ENCODE measurements around the gene TUBGCP3.
"Not testable (repeated sequence)": the region's sequence is repeated elsewhere in the genome, so short reads cannot be mapped to it uniquely, and the experiment has no call there.

Gene TUBGCP3, protein sequence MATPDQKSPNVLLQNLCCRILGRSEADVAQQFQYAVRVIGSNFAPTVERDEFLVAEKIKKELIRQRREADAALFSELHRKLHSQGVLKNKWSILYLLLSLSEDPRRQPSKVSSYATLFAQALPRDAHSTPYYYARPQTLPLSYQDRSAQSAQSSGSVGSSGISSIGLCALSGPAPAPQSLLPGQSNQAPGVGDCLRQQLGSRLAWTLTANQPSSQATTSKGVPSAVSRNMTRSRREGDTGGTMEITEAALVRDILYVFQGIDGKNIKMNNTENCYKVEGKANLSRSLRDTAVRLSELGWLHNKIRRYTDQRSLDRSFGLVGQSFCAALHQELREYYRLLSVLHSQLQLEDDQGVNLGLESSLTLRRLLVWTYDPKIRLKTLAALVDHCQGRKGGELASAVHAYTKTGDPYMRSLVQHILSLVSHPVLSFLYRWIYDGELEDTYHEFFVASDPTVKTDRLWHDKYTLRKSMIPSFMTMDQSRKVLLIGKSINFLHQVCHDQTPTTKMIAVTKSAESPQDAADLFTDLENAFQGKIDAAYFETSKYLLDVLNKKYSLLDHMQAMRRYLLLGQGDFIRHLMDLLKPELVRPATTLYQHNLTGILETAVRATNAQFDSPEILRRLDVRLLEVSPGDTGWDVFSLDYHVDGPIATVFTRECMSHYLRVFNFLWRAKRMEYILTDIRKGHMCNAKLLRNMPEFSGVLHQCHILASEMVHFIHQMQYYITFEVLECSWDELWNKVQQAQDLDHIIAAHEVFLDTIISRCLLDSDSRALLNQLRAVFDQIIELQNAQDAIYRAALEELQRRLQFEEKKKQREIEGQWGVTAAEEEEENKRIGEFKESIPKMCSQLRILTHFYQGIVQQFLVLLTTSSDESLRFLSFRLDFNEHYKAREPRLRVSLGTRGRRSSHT

DNA sequence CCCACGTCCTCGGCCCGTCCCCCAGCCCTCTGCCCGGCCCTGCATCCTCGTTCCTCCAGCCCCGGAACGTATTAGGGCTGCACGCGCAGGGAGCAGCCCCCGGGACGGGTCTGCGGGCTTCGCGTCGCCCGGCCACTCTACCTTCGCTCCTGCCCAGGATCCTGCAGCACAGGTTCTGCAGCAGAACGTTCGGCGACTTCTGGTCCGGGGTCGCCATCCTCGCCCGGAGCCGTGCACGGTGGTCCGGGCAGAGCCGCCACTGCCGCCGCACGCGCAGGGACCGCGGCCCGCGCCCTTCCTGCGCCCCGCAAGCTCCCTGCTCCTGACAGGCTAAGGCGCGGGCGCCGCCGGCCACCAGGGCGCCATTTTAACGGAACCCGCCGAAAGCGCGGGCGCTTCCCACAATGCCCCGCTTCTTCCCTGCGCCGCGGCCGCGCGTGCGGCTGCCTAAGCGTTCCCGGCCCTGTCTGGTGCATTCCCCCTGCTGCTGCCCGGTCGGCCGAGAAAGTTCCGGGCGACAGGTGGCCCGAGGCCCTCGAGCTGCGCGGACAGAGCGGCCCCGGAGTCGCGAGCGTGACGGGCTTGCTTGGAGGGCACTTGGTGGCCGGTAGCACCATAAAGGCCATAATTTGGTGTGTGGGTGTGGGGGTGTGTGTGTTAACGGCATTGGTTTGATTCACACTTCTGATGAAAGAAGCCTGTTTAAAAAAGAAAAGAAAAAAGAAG, at the start of gene TUBGCP3:
Gene TUBGCP3, minus strand, starts transcription at position 390 of the 726 bp plus-strand sequence. Its CDS starts 173 bp downstream, at position 217.
- Mint-ChIP-seq H3K36me3 (ENCODE audit: low read depth) (no peaks in the 10 kb centered on the region), H3K27ac (peak within 1 kb of the TSS; percentile 93), H3K27me3 (no peaks in the 10 kb centered on the region), H3K4me3 (peak within 1 kb of the TSS; percentile 93), H3K9me3 (no peaks in the 10 kb centered on the region), H3K4me1 (peaks cover 42% of the 10 kb centered on the region)
- peak; percentile 83 for DNase-seq
- ATAC-seq = peak; percentile 79

DNA sequence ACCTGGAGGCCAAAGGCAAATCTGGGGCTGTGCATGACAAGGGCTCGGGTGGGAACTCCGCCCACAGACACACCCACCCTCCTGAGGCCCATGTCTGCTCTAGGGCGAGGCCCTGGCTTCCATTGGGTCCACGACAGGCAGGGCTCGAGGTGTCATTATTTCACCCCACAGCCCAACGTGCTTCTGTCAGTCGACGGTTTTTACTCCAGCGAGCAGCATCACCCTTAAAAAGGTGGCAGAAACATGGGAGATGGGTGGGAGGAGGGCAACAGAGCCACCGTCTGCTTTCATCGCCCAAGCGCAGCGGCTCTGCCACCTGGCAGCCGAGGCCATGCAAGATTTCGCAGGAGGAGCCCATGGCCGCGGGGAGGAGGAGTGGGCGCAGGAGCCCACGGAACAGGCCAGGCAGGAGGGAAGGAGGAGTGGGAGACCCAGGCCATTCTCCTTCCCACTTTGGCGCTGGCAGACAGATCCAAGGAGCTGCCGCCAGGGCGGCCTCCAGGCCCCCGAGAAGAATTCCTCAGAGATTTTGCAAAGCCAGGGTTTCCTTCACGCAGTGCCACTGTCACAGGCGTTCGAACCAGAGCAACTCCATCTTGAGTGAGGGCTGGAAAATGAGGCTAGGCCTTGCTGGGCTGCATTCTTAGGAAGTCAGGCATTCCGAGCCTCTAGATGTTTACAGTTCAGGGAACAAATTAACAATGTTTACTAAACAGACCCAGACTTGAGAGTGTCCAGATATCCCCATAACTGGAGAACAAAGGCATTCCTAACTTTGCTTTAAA, 49.3 kb upstream of the TUBGCP3 start:
- no peaks in the 10 kb centered on the region for H3K9me3 Mint-ChIP-seq
- H3K27ac Mint-ChIP-seq = no peak overlapping the region
- H3K27me3 Mint-ChIP-seq = peaks cover 24% of the 10 kb centered on the region
- DNase-seq (no peak), ATAC-seq (no peak)
- no peaks in the 10 kb centered on the region for H3K36me3 Mint-ChIP-seq (ENCODE audit: low read depth)
- no peak overlapping the region for H3K4me3 Mint-ChIP-seq
- H3K4me1 Mint-ChIP-seq = no peaks in the 10 kb centered on the region

DNA sequence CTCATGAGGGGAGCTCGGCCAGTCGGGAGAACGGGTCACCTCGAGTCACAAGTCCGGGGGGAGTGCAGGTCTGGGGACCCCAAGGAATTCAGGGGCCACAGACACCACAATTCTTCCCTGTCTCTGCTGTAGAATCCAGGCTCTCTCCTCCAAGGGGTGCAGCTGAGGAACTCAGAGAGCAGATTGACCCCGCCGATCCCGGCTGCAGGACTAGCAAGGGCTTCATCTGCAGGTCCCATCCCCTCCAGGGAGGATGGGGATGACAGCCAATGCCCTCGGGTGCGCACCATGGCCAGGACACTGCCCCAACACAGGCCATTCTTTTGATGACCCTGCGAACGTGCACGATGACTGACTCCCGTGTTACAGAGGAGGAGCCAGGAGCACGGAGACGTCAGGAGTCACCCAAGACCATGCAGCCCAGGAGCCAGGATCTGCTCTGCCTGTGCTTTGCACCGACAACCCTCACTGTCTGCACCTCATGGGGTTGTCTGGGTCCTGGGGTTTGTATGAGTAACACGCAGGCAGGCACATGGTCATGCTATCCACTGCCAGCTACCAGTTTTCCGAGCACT, 48.5 kb upstream of the TUBGCP3 start:
- H3K4me1 Mint-ChIP-seq = no peaks in the 10 kb centered on the region
- no peaks in the 10 kb centered on the region for H3K9me3 Mint-ChIP-seq
- H3K27me3 Mint-ChIP-seq = peaks cover 23% of the 10 kb centered on the region
- DNase-seq = no peak
- H3K4me3 Mint-ChIP-seq = no peak overlapping the region
- no peak overlapping the region for H3K27ac Mint-ChIP-seq
- no peaks in the 10 kb centered on the region for H3K36me3 Mint-ChIP-seq (ENCODE audit: low read depth)
- ATAC-seq = no peak

DNA sequence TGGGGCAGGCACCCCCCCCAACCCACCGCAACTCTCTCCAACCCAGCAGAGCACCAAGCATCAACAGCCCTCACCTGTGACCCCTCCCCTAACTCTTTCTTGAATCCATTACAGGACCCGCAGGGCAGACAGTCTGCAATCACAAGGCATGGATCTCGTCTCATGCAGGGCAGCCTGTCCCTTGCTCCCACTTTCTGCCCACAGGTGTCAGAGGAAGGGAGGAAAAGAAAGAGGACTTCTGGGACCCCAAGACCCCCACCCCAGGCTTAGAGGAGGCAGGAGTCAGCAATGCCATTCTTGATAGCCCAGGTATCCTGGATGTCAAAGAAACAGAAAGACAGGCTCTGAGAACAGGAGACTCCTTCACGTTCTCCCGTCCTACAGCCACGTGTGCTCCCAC, 47.4 kb upstream of the TUBGCP3 start:
- no peak overlapping the region for H3K4me3 Mint-ChIP-seq
- no peaks in the 10 kb centered on the region for H3K4me1 Mint-ChIP-seq
- no peak for DNase-seq
- H3K9me3 Mint-ChIP-seq = no peaks in the 10 kb centered on the region
- no peak for ATAC-seq
- H3K36me3 Mint-ChIP-seq (ENCODE audit: low read depth) = no peaks in the 10 kb centered on the region
- H3K27me3 Mint-ChIP-seq = peaks cover 20% of the 10 kb centered on the region
- H3K27ac Mint-ChIP-seq = no peak overlapping the region

DNA sequence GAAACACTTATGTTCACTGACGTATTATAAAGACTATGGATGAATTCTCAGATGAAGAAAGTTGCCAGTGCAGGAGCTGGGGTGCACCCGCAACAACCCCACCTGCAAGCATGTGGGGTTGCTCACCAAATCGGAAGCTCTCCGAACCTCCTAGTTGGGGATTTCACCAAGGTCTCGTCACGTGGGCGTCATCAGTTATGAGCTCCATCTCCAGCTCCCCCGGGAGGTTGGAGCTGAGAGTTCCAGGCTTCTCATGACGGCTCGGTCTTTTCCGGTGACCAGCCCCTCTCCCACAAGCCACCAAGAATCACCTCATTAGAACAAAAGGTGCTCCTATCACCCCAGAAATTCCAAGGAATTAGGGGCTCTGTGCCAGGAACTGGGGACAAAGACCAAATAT, 46.1 kb upstream of the TUBGCP3 start:
- no peak for DNase-seq
- H3K4me1 Mint-ChIP-seq = no peaks in the 10 kb centered on the region
- ATAC-seq = no peak
- H3K9me3 Mint-ChIP-seq = no peaks in the 10 kb centered on the region
- H3K27me3 Mint-ChIP-seq = peaks cover 13% of the 10 kb centered on the region
- H3K4me3 Mint-ChIP-seq = no peak overlapping the region
- H3K36me3 Mint-ChIP-seq (ENCODE audit: low read depth) = no peaks in the 10 kb centered on the region
- H3K27ac Mint-ChIP-seq = no peak overlapping the region

DNA sequence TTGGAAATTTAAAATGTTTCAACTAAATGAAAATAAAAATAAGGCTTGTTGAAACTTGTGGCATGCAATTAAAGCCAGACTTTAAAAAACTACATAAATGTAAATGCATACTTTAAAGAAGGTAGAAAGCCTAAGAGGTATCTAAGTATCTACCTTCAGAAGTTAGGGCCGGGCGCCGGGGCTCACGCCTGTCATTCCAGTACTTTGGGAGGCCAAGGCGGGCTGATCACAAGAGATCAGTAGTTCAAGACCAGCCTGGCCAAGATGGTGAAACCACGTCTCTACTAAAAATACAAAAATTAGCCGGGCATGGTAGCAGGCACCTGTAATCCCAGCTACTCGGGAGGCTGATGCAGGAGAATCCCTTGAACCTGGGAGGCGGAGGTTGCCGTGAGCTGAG, 42.3 kb upstream of the TUBGCP3 start:
- not testable (repeated sequence) for H3K36me3 Mint-ChIP-seq (ENCODE audit: low read depth); ATAC-seq; H3K27ac Mint-ChIP-seq; H3K4me1 Mint-ChIP-seq; H3K9me3 Mint-ChIP-seq; H3K4me3 Mint-ChIP-seq; DNase-seq
- peaks cover 12% of the 10 kb centered on the region for H3K27me3 Mint-ChIP-seq

DNA sequence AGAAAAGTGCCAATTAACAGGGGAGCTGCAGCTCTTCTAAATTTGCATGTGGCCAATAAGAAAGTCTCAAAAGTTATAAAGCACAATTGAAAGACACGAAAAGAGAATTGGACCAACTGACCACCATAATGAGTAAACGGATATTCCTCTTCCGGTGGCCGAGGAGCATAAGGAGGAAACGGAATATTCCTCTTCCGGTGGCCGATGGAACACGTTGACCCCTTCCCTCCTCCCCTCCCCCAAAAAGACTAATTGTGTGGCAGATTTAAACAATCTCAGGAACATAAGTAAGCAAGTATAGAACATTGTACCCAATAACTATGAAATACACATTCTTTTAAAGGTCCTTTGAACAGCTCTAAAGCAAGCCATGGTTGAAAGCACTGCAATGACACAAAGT, 41.2 kb upstream of the TUBGCP3 start:
- DNase-seq (no peak), ATAC-seq (no peak)
- Mint-ChIP-seq H3K9me3 (no peaks in the 10 kb centered on the region), H3K4me1 (no peaks in the 10 kb centered on the region), H3K27ac (no peak overlapping the region), H3K27me3 (peaks cover 12% of the 10 kb centered on the region), H3K36me3 (ENCODE audit: low read depth) (no peaks in the 10 kb centered on the region), H3K4me3 (no peak overlapping the region)

DNA sequence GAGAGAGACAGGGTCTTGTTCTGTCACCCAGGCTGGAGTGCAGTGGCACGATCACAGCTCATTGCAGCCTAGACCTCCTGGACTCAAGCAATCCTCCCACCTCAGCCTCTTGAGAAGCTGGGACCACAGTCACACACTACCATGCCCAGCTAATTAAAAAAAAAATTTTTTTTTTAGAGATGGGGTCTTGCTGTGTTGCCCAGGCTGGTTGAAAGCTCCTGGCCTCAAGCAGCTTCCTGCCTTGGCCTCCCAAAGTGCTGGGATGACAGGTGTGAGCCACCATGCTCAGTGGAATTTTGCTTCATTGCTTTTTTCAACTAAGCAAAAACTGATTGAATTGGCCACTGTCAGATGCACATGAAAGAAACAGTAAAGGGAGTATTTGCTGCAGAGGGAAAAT, 39.7 kb upstream of the TUBGCP3 start:
- DNase-seq; ATAC-seq; H3K4me3 Mint-ChIP-seq; H3K27ac Mint-ChIP-seq; H3K9me3 Mint-ChIP-seq; H3K4me1 Mint-ChIP-seq; H3K36me3 Mint-ChIP-seq (ENCODE audit: low read depth): not testable (repeated sequence)
- H3K27me3 Mint-ChIP-seq = peaks cover 15% of the 10 kb centered on the region

DNA sequence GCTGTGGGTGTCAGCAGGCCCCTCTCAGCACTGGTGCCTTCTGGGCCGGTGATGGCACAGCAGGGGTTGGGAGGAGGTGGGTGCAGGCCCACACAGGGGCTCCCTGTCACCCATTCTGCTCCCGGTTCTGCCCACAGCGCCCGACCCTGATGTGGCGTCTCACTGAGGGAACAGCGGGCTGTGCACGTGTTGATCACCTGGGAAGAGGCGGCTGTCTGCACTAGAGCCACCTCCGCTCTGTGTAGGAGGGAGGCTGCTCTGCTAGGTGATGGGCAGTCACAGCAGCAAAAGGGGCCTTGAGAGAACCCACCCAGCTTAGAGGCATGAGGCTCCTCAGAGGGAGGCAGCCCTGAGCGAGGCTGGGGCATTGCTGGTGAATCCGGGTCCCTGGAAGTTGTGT, 39.2 kb upstream of the TUBGCP3 start:
- Mint-ChIP-seq H3K27me3 (peaks cover 12% of the 10 kb centered on the region), H3K36me3 (ENCODE audit: low read depth) (no peaks in the 10 kb centered on the region), H3K27ac (no peak overlapping the region), H3K4me1 (no peaks in the 10 kb centered on the region), H3K9me3 (no peaks in the 10 kb centered on the region), H3K4me3 (no peak overlapping the region)
- no peak for ATAC-seq
- DNase-seq = no peak

DNA sequence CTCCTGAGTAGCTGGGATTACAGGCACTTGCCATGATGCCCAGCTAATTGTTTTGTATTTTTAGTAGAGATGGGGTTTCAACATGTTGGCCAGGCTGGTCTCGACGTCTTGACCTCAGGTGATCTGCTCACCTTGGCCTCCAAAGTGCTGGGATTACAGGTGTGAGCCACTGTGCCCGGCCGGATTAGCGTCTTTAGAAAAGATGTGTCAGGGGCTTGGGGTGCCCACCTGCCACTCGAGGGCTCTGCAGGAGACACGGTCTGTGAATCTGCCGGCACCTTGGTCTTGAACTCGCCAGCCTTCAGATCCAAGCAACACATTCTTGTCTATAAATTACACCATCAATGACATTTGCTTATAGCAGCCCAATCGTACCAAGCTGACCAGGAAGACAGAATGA, 38.8 kb upstream of the TUBGCP3 start:
- peaks cover 12% of the 10 kb centered on the region for H3K27me3 Mint-ChIP-seq
- no peak overlapping the region for H3K27ac Mint-ChIP-seq
- no peak overlapping the region for H3K4me3 Mint-ChIP-seq
- H3K36me3 Mint-ChIP-seq (ENCODE audit: low read depth) = no peaks in the 10 kb centered on the region
- H3K9me3 Mint-ChIP-seq = no peaks in the 10 kb centered on the region
- DNase-seq (no peak), ATAC-seq (no peak)
- no peaks in the 10 kb centered on the region for H3K4me1 Mint-ChIP-seq

DNA sequence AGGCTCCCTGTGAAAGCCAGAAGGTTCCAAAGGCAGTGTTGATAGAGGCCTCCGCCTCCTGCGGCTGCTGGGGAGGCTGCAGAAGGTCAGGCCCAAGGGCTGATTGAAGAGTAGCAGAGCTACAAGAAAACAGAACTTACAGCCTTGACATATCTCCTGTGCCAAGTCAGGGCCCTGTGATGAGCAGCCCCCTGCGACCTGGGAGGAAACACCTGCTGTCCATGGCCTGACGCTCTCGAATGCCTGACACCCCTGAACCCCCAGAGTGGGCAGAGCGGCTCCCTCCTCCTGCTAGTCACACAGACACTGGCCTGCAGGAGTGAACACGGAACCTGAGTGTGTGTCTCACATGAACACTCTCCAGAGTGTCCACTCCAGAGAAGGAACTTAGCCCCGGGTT, 38.2 kb upstream of the TUBGCP3 start:
- peaks cover 7% of the 10 kb centered on the region for H3K27me3 Mint-ChIP-seq
- no peaks in the 10 kb centered on the region for H3K4me1 Mint-ChIP-seq
- DNase-seq (no peak), ATAC-seq (no peak)
- H3K4me3 Mint-ChIP-seq = no peak overlapping the region
- H3K36me3 Mint-ChIP-seq (ENCODE audit: low read depth) = no peaks in the 10 kb centered on the region
- H3K27ac Mint-ChIP-seq = no peak overlapping the region
- no peaks in the 10 kb centered on the region for H3K9me3 Mint-ChIP-seq

DNA sequence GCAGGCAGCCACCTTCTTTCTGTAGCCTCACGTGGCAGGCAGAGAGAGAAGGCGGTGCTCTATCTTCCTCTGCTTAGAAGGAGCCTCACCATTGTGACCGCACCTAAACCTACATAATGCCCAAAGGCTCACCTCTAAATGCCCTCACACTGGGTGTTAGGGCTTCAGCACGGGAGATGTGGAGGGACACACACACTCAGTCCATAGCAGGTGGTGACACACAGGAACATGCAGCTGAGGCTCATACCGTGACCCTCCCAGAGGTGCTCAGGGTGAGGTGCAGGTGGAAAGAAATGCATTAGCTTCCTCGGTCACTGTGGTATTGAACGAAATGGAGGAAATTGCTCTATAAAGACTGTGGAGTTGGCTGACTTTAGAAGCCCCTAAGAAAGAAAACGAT, 37.7 kb upstream of the TUBGCP3 start:
- Mint-ChIP-seq H3K36me3 (ENCODE audit: low read depth) (no peaks in the 10 kb centered on the region), H3K27ac (no peak overlapping the region), H3K4me3 (no peak overlapping the region), H3K9me3 (no peaks in the 10 kb centered on the region), H3K4me1 (no peaks in the 10 kb centered on the region), H3K27me3 (peaks cover 7% of the 10 kb centered on the region)
- DNase-seq (no peak), ATAC-seq (no peak)

DNA sequence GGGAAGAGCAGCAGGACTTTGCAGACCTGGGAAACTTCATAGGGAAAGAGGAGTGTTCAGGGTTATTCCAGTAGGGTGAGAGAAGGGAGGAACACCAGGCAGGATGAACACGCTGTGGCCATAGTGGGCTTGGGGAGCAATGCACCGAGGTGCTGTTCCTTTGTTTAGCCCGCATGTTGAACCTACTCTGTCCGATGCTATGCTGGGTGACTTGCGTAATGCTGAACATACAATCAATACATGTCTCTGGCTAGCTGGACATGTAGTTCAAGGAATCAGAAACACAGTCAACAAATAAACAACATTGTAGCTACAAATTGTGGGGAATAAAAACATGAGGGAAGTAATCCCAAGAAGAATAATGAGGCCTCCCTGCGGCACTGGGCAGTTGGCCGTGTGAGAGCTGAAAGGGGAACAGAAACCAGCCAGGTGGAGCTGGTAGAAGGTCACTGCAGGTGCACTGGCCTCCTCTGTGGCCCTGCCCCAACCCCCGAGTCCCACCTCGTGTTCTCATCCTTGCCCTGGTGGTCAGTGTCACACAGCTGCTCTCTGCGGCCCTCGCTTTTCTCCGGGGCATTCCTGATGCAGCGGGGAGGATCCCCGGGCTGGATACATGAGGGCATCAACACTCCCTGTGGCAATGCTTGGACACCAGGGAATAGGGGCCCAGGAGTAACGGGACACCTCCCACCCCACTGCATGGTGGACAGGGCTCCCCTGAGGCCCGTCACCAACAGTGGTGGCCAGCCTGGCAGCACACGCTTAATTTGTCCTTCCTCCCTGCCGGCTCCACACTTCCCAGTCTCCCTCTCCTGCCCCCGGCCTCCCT, 36.9 kb upstream of the TUBGCP3 start:
- peaks cover 7% of the 10 kb centered on the region for H3K27me3 Mint-ChIP-seq
- H3K27ac Mint-ChIP-seq = no peak overlapping the region
- H3K9me3 Mint-ChIP-seq = no peaks in the 10 kb centered on the region
- no peak for DNase-seq
- H3K4me3 Mint-ChIP-seq = no peak overlapping the region
- no peaks in the 10 kb centered on the region for H3K36me3 Mint-ChIP-seq (ENCODE audit: low read depth)
- no peak for ATAC-seq
- H3K4me1 Mint-ChIP-seq = no peaks in the 10 kb centered on the region

All from activated naive CD8-positive, alpha-beta T cell treated with anti-CD3 and anti-CD28 coated beads, Interleukin-2, amount 50 U/mL, for 24 hours (primary cell).